ENCODE results near the gene PLD4. TPM values are rescaled to one million over a fixed set of nuclear protein-coding genes. Genes with fewer than 3 reads are reported as not detected.

PLD4 gene
- total RNA-seq, 6 experiments from 2014 or later, result 0.05 to 0.18 (median 0.11) TPM

DNA sequence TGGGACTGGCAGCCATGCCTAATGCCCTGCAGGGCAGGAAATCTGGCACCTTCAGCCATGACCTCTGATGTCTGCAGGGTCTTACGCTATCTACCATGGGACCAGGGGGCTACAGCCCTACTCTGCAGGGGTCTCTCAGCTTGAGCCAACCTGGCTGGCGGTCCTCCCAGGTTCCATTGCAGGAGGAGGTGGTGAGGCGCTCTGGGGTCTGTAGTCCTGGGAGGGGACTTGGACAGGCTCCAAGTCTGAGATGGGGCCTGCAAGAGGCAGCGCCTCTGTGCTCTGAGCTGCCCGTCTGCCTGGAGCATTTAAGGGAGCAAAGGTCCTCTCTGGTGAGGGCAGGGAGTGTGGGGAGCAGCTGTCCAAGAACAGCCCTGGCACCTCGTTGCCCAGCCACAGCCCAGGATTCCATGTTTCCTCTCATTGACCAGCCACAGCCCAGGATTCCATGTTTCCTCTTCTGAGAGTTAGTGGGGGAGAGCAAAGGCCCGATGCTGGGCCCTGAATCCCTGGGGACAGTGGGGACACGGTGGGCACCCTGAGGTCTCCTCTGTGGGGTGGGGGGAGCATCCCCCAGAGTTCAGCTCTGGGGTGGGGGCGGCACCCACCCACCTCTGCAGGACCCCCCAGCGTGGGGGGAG lies 655 bp downstream of the PLD4 start:
- Mint-ChIP-seq H3K27ac (no peak overlapping the region), H3K4me1 (ENCODE audit: low read depth) (no peaks in the 10 kb centered on the region)

DNA sequence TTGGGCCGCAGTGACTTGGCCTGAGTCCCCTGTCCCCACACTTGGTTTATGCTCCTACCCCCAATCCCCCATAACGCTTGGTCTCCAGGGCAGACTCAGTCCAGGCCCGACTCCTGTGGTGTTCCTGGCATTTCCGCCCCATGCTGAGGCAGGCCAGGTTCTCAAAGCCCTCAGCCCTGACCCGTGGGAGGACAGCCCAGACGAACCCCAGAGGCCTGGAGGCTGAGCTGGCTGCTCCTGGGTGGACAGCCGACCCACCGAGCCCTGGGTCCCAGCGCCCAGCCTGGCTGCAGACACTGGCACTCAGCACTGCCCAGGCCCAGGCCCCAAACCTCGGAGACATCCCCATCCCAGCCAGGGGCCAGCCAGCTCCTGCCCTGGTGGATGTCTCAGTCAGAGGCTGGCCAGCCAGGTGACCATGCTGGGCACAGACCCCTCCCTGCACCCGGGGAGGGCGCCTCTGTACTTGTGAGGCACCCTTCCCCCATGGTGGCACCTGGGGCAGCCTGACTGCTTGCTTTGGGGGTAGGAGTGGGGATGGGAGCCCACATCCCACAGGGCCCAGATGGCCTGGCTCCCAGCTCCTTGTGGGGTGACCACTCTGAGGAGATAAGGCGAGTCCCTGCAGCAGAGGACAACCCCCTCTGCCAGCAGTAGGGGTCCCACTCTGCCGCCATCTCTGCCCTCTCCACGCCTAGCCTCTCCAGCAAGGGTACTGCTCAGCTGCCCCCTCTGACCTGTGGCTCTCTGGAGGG lies 1.4 kb downstream of the PLD4 start:
- TF ChIP-seq, protein P1, sequence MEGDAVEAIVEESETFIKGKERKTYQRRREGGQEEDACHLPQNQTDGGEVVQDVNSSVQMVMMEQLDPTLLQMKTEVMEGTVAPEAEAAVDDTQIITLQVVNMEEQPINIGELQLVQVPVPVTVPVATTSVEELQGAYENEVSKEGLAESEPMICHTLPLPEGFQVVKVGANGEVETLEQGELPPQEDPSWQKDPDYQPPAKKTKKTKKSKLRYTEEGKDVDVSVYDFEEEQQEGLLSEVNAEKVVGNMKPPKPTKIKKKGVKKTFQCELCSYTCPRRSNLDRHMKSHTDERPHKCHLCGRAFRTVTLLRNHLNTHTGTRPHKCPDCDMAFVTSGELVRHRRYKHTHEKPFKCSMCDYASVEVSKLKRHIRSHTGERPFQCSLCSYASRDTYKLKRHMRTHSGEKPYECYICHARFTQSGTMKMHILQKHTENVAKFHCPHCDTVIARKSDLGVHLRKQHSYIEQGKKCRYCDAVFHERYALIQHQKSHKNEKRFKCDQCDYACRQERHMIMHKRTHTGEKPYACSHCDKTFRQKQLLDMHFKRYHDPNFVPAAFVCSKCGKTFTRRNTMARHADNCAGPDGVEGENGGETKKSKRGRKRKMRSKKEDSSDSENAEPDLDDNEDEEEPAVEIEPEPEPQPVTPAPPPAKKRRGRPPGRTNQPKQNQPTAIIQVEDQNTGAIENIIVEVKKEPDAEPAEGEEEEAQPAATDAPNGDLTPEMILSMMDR (IDR thresholded peaks at IDR 0.05), result no peak

More for the DNA sequence above, 655 bp downstream of the PLD4 start:
- Mint-ChIP-seq H3K27me3 (ENCODE audit: insufficient read depth) (peaks cover 15% of the 10 kb centered on the region), H3K36me3 (ENCODE audit: low read depth) (no peaks in the 10 kb centered on the region), H3K9me3 (no peaks in the 10 kb centered on the region), H3K4me3 (no peak overlapping the region)
- DNase-seq, result no peak
- TF ChIP-seq, protein P1 (IDR thresholded peaks at IDR 0.05), result no peak

DNA sequence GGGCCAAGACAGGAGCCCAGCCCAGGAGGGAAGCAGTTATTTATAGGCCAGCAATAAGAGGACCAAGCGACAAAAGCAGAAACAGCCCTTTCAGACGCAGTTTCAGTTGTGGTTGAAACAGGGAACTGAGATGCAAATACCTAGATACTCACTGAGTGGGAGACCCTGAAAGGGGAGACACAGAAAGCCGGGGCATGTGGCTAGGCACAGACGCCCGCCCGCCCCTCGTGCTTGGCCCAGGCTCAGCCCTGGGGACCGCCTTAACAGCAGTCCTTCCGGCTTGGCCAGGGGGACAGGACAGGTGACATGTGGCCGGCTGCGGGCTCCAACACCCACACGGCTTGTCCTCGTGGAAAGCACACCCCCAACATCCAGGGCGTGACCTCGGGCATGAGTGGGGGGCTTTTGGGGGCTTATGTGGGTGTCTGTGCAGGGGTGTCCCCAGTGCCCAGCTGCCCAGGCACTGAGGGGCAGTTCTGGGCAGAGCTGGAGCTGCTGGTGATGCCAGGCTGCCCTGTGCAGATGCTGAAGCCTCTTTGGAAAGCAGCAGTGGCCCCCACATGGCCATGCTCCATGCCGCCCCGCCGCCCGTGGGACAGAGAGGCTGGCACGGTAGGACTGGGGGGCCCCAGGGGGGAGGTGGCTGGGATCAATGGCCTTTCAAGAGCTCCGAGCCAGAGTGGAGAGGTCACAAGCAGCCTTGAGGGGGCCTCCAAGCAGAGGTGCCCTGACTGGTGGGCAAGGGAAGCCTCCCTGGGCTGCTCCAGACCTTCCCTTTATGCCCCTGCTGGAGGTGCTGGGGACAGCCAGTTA lies 2.1 kb downstream of the PLD4 start:
- no peaks in the 10 kb centered on the region for H3K9me3 Mint-ChIP-seq
- H3K27me3 Mint-ChIP-seq (ENCODE audit: insufficient read depth), result peaks cover 9% of the 10 kb centered on the region
- no peaks in the 10 kb centered on the region for H3K4me1 Mint-ChIP-seq (ENCODE audit: low read depth)
- DNase-seq, result no peak
- no peak overlapping the region for H3K4me3 Mint-ChIP-seq
- no peaks in the 10 kb centered on the region for H3K36me3 Mint-ChIP-seq (ENCODE audit: low read depth)
- TF ChIP-seq, protein P1 (IDR thresholded peaks at IDR 0.05), result peak; percentile 9; the same call in 1 of the 2 replicates
- no peak overlapping the region for H3K27ac Mint-ChIP-seq

More for the DNA sequence above, 1.4 kb downstream of the PLD4 start:
- Mint-ChIP-seq H3K9me3 (no peaks in the 10 kb centered on the region), H3K27ac (no peak overlapping the region; the same call in 1 of the 2 replicates), H3K4me1 (ENCODE audit: low read depth) (no peaks in the 10 kb centered on the region), H3K27me3 (ENCODE audit: insufficient read depth) (peaks cover 15% of the 10 kb centered on the region), H3K4me3 (no peak overlapping the region), H3K36me3 (ENCODE audit: low read depth) (no peaks in the 10 kb centered on the region)
- DNase-seq, result no peak

DNA sequence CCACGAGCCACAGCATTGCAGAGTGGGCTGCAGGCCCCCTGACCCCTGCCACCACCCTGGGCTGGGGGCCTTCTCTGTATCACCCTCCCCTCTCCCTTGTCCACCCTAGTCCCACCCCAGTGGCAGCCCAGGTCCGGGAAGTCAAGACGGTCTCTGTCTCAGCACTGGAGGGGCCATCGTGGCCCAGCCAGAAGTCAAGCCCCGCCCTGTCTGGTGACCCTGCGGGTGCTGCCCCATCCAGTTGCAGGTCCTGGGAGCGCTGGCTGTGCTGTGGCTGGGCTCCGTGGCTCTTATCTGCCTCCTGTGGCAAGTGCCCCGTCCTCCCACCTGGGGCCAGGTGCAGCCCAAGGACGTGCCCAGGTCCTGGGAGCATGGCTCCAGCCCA lies 2.7 kb downstream of the PLD4 start:
- Mint-ChIP-seq H3K36me3 (ENCODE audit: low read depth) (no peaks in the 10 kb centered on the region), H3K27ac (no peak overlapping the region), H3K4me1 (ENCODE audit: low read depth) (no peaks in the 10 kb centered on the region), H3K9me3 (no peaks in the 10 kb centered on the region), H3K27me3 (ENCODE audit: insufficient read depth) (peaks cover 6% of the 10 kb centered on the region), H3K4me3 (no peak overlapping the region)
- TF ChIP-seq, protein P1 (IDR thresholded peaks at IDR 0.05), result no peak
- DNase-seq, result no peak

DNA sequence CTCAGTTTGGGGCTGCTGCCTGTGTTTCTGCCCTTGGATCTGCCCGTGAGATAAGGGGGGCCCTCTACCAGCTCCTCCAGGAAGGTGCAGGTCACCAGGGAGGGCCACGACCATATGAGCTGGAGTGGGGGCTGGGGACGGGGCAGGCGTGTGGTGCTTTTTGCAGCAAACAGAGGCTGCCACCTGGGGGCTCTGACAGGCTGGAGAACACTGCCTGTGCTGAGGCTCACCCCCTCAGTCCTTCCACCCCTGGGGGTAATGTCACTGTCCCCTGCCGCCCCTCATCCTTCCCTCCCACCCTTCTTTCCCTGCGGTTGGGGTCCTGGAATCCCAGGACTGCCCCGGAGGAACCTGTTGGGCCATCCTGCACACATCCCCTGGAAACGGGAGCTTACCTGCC lies 3.2 kb downstream of the PLD4 start:
- TF ChIP-seq, protein P1 (IDR thresholded peaks at IDR 0.05), result no peak
- Mint-ChIP-seq H3K4me1 (ENCODE audit: low read depth) (no peaks in the 10 kb centered on the region), H3K27ac (no peak overlapping the region), H3K36me3 (ENCODE audit: low read depth) (no peaks in the 10 kb centered on the region), H3K9me3 (no peaks in the 10 kb centered on the region), H3K4me3 (no peak overlapping the region), H3K27me3 (ENCODE audit: insufficient read depth) (peaks cover 6% of the 10 kb centered on the region)
- no peak for DNase-seq
